Measurements from ENCODE around the gene MTR. TPM values are rescaled to one million over a fixed set of nuclear protein-coding genes. Genes with fewer than 3 reads are reported as not detected.

MTR gene
- total RNA-seq, 4 donors from 2014 or later: 16.3 to 34.0 (median 24.2) TPM

- intact Hi-C loops (cut with DNase I; ENCODE audit: low total_unique reads): no loop called here
- 23 to 27% methylated on average over 9 of the region's 9 CpGs for WGBS, 2 donors
Observed at GRCh38 chr1:236952246-236953003, 157.3 kb downstream of the MTR start.

GRCh38 chr1:236953151-236953700, 158.1 kb downstream of the MTR start:
- no peak for TF ChIP-seq POLR2A (IDR thresholded peaks at IDR 0.05)
- no peak for TF ChIP-seq CTCF (IDR thresholded peaks at IDR 0.05)
- intact Hi-C loops (cut with DNase I; ENCODE audit: low total_unique reads): no loop called here
- WGBS, 2 donors: 71 to 75% methylated on average over 2 of the region's 2 CpGs
- no peak overlapping the region for H3K4me3 ChIP-seq (ENCODE audit: low read depth, poor library complexity, severe bottlenecking)
- peak in 1 of 2 donors; percentile 23 for DNase-seq (ENCODE audit: low spot score in 2 of 2)

More at GRCh38 chr1:236952246-236953003, 157.3 kb downstream of the MTR start:
- no peak overlapping the region for H3K4me3 ChIP-seq (ENCODE audit: low read depth, poor library complexity, severe bottlenecking)
- no peak for TF ChIP-seq POLR2A (IDR thresholded peaks at IDR 0.05)
- no peak for TF ChIP-seq CTCF (IDR thresholded peaks at IDR 0.05)
- peak in 1 of 2 donors; percentile 54 for DNase-seq (ENCODE audit: low spot score in 2 of 2)

Other genes with a start within 250 kb of the MTR start
- 10 to 100 TPM; 12.7 to 18.3 (median 16.8) TPM for gene HEATR1, start 190.8 kb upstream of the MTR start, total RNA-seq
- gene ACTN2, start 108.8 kb upstream of the MTR start, total RNA-seq: under 1 TPM in 2 of 4 donors, not detected in 2; 0.06 to 0.20 TPM
- gene MT1HL1, start 209.1 kb downstream of the MTR start, total RNA-seq: not detected
- under 1 TPM; 0.19 to 0.97 (median 0.66) TPM for gene RYR2, start 246.9 kb downstream of the MTR start, total RNA-seq

Measured in lower leg skin (tissue), 4 donors.